Neural cell (in vitro differentiated cells): ENCODE results near the gene SHC2. TPM values are rescaled to one million over a fixed set of nuclear protein-coding genes. Genes with fewer than 3 reads are reported as not detected.

ENCODE experiments used
- H2AFZ ChIP-seq: fragments of 200-600, 300-800 bp; sonication (generic), shearing (Covaris generic); 2 replicates; pipeline ENCODE4 v1.6.0; 2014; ENCODE audit warnings: low read depth, mild to moderate bottlenecking, antibody characterized with exemption, low read length, moderate library complexity
- H3F3A ChIP-seq: fragments of 200-600 bp; shearing (Covaris generic); 2 replicates; pipeline ENCODE4 v1.6.1; 2016; ENCODE audit warnings: mild to moderate bottlenecking, moderate library complexity, mixed read lengths, antibody characterized with exemption, low read length; ENCODE audit not compliant: insufficient read depth, poor library complexity, severe bottlenecking
- H3K27ac ChIP-seq: fragments of 200-600, 300-800 bp; sonication (generic), shearing (Covaris generic); 2 replicates; pipeline ENCODE4 v1.5.1; 2014; ENCODE audit warnings: mild to moderate bottlenecking, low read length, moderate library complexity
- H3K27me3 ChIP-seq: fragments of 300-800, 200-600 bp; sonication (generic), shearing (Covaris generic); 2 replicates; pipeline ENCODE4 v1.6.0; 2014; ENCODE audit warnings: mild to moderate bottlenecking, low read depth, low read length, moderate library complexity; ENCODE audit not compliant: insufficient read depth
- H3K36me3 ChIP-seq: fragments of 300-800, 200-600 bp; sonication (generic), shearing (Covaris generic); 2 replicates; pipeline ENCODE4 v1.5.1; 2014; ENCODE audit warnings: mild to moderate bottlenecking, antibody characterized with exemption, low read length, moderate library complexity; ENCODE audit not compliant: insufficient read depth
- H3K4me2 ChIP-seq: fragments of 300-800, 200-600 bp; sonication (generic), shearing (Covaris generic); 2 replicates; pipeline ENCODE4 v1.6.0; 2014; ENCODE audit warnings: mild to moderate bottlenecking, low read length
- H3K4me3 ChIP-seq: fragments of 300-800, 200-600 bp; sonication (generic), shearing (Covaris generic); 2 replicates; pipeline ENCODE4 v1.5.1; 2014; ENCODE audit warnings: mild to moderate bottlenecking, low read length, moderate library complexity
- H3K79me2 ChIP-seq: fragments of 200-600 bp; shearing (Covaris generic); replicated peaks from 2 replicates; pipeline ENCODE4 v1.6.0; 2014; ENCODE audit warnings: mild to moderate bottlenecking, low read length, moderate library complexity; ENCODE audit not compliant: insufficient read depth
- H3K9ac ChIP-seq: fragments of 300-800, 200-600 bp; sonication (generic), shearing (Covaris generic); 2 replicates; pipeline ENCODE4 v1.6.1; 2016; ENCODE audit warnings: mild to moderate bottlenecking, low read length, mixed read lengths
- H3K9me2 ChIP-seq: fragments of 200-600 bp; shearing (Covaris generic); 2 replicates; pipeline ENCODE4 v1.6.1; 2016; ENCODE audit warnings: mild to moderate bottlenecking, low read length, mixed read lengths; ENCODE audit not compliant: insufficient read depth
- H3K9me3 ChIP-seq: fragments of 200-600, 300-800 bp; sonication (generic), shearing (Covaris generic); 2 replicates; pipeline ENCODE4 v1.6.1; 2016; ENCODE audit warnings: mild to moderate bottlenecking, mixed run types, low read length, moderate library complexity, mixed read lengths
- H4K20me1 ChIP-seq: fragments of 200-600 bp; shearing (Covaris generic); 2 replicates; pipeline ENCODE4 v1.6.1; 2016; ENCODE audit warnings: mild to moderate bottlenecking, mixed run types; ENCODE audit not compliant: insufficient read depth
- EP300 ChIP-seq: fragments of 450-650 bp; conservative IDR thresholded peaks from 2 replicates; pipeline ENCODE4 v1.6.1; 2014; ENCODE audit warnings: antibody characterized with exemption, mild to moderate bottlenecking, moderate library complexity; ENCODE audit not compliant: poor library complexity, severe bottlenecking
- EZH2 ChIP-seq: fragments of 200-600, 300-800 bp; shearing (Covaris generic), sonication (generic); IDR thresholded peaks from 2 replicates; pipeline ENCODE4 v1.6.1; 2014; ENCODE audit warnings: antibody characterized with exemption, low read length, borderline replicate concordance, mild to moderate bottlenecking; ENCODE audit not compliant: insufficient read depth, poor library complexity, severe bottlenecking
- MXI1 ChIP-seq: fragments of 450-650 bp; conservative IDR thresholded peaks from 2 replicates; pipeline ENCODE4 v1.6.1; 2014; ENCODE audit warnings: antibody characterized with exemption, mild to moderate bottlenecking; ENCODE audit not compliant: poor library complexity, severe bottlenecking
- POLR2AphosphoS5 ChIP-seq: IDR thresholded peaks from 2 replicates; pipeline ENCODE4 v1.6.1; 2012
- RAD21 ChIP-seq: fragments of 450-650 bp; conservative IDR thresholded peaks from 2 replicates; pipeline ENCODE4 v1.6.1; 2014; ENCODE audit warnings: antibody characterized with exemption, mild to moderate bottlenecking, moderate library complexity
- SMC3 ChIP-seq: fragments of 450-650 bp; conservative IDR thresholded peaks from 2 replicates; pipeline ENCODE4 v1.6.1; 2014; ENCODE audit warnings: antibody characterized with exemption, mild to moderate bottlenecking, moderate library complexity; ENCODE audit not compliant: poor library complexity
- TAF1 ChIP-seq: IDR thresholded peaks from 2 replicates; pipeline ENCODE4 v1.6.1; 2012; ENCODE audit warnings: low read depth
- polyA plus RNA-seq: library from polyadenylated mRNA; depleted of rRNA; stranded (reverse); fragments of >200 nt; gene quantifications from 2 replicates; pipeline ENCODE4 v1.2.3, GENCODE V29; 2014
- TF ChIP-seq, protein P1 (sequence below): IDR thresholded peaks from 2 replicates; pipeline ENCODE4 v1.6.1; 2012; ENCODE audit warnings: borderline replicate concordance
- TF ChIP-seq, protein P2 (sequence below): fragments of 450-650 bp; IDR thresholded peaks from 2 replicates; pipeline ENCODE4 v1.5.1; 2014; ENCODE audit warnings: antibody characterized with exemption, mild to moderate bottlenecking, moderate library complexity; ENCODE audit not compliant: poor library complexity, severe bottlenecking

The SHC2 gene
- polyA plus RNA-seq, 1 donor from 2014 or later = 75.8 TPM

DNA sequence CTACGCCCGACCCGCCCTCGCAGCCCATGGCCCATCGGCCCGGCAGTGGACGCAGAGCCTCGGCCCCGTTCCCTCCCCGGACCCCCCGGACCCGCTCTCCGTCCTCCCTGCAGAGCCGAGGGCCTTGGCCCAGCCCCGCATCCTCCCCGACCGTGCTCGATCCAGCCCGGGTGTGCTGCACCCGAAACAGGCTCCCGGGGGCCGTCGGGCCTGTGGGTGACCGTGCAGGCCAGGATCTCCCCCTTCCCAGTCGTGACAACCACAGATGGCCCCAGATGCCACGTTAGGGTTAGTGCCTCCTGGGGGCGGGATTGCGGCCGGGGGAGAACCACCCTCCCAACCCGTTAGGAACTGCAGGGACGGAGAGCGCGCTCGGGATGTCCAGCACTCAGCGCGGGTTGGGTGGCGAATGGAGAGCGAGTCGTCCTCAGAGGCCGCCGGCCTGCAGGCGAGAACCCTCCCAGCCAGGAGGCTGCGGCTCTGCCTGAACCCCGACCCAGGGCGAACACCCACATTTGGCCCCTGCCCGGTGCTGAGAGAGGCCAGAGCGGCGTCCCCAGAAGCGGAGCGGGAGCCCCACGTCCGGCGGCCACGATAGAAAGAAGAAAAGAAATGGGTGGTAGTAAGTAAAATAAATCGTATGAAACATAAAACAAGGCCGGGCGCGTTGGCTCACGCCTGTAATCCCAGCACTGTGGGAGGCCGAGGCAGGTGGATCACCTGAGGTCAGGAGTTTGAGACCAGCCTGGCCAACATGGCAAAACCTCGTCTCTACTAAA lies 28.8 kb upstream of the SHC2 start:
- Histone ChIP-seq H4K20me1 (no peaks in the 10 kb centered on the region), H3K4me2 (peak overlapping the region; percentile 80), H3K36me3 (no peaks in the 10 kb centered on the region), H2AFZ (peak overlapping the region; percentile 51), H3K79me2 (no peaks in the 10 kb centered on the region), H3K4me3 (peak overlapping the region; percentile 85), H3K27ac (peak overlapping the region; percentile 57), H3K9ac (peak overlapping the region; percentile 91), H3K9me2 (no peaks in the 10 kb centered on the region), H3K9me3 (no peaks in the 10 kb centered on the region), H3K27me3 (no peaks in the 10 kb centered on the region), H3F3A (no peaks in the 10 kb centered on the region)
- TF ChIP-seq MXI1 (no peak), TAF1 (no peak)

DNA sequence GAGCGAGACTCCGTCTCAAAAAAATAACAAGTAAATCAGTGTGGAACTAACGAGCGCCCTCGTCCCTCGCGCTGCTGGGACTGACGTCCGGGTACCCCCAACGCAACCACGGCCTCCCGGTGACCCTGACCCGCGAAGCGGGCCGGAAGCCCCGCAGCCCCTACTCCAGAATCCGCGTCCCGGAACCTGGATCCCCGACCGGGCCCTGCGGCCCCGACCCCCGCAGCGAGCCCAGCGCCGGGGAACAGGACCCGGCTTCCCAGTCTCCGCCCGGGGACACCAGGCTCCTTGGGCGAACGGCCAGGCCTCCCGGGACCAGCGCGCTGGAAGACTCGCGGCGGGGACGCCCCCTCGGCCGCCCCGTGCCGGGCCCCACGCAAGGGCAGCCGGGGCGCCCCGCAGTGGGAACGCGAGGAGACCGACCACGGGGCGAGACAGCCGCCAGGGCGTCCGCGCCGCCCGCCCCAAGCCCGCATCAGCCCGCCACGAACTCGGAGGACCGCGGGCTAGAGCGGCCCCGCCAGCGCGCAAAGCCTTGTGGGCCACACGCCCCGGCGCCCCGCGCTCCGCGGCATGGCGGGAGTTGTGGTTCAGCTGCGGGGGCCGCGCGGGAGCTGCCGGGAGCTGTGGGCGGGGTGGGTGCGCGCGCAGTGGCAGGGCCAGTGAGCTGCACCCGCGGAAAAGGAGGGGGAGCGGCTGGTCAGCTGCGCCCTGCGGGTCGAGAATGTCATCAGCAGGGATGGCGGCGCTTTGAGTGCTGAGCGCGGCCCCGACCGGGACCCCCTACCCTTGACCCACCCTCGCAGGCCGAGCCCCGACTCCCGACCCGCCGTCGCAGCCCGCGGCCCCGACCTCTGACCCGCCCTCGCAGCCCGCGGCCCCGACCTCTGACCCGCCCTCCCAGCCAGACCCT lies 27.9 kb upstream of the SHC2 start:
- Histone ChIP-seq H3K79me2 (no peaks in the 10 kb centered on the region), H3K27ac (peak overlapping the region; percentile 91), H3K9ac (peak overlapping the region; percentile 91)

More for the DNA sequence above, 27.9 kb upstream of the SHC2 start:
- peak overlapping the region; percentile 21 for H2AFZ ChIP-seq
- H4K20me1 ChIP-seq = no peaks in the 10 kb centered on the region
- no peaks in the 10 kb centered on the region for H3K9me2 ChIP-seq
- H3K9me3 ChIP-seq = no peaks in the 10 kb centered on the region
- peak overlapping the region; percentile 85 for H3K4me3 ChIP-seq
- no peaks in the 10 kb centered on the region for H3K36me3 ChIP-seq
- no peaks in the 10 kb centered on the region for H3K27me3 ChIP-seq
- H3F3A ChIP-seq = no peaks in the 10 kb centered on the region
- TF ChIP-seq RAD21 (peak; percentile 41), EZH2 (no peak), EP300 (peak; percentile 45), SMC3 (no peak), TAF1 (peak; percentile 70), POLR2AphosphoS5 (peak; percentile 96), MXI1 (peak; percentile 82)
- TF ChIP-seq, protein P1, sequence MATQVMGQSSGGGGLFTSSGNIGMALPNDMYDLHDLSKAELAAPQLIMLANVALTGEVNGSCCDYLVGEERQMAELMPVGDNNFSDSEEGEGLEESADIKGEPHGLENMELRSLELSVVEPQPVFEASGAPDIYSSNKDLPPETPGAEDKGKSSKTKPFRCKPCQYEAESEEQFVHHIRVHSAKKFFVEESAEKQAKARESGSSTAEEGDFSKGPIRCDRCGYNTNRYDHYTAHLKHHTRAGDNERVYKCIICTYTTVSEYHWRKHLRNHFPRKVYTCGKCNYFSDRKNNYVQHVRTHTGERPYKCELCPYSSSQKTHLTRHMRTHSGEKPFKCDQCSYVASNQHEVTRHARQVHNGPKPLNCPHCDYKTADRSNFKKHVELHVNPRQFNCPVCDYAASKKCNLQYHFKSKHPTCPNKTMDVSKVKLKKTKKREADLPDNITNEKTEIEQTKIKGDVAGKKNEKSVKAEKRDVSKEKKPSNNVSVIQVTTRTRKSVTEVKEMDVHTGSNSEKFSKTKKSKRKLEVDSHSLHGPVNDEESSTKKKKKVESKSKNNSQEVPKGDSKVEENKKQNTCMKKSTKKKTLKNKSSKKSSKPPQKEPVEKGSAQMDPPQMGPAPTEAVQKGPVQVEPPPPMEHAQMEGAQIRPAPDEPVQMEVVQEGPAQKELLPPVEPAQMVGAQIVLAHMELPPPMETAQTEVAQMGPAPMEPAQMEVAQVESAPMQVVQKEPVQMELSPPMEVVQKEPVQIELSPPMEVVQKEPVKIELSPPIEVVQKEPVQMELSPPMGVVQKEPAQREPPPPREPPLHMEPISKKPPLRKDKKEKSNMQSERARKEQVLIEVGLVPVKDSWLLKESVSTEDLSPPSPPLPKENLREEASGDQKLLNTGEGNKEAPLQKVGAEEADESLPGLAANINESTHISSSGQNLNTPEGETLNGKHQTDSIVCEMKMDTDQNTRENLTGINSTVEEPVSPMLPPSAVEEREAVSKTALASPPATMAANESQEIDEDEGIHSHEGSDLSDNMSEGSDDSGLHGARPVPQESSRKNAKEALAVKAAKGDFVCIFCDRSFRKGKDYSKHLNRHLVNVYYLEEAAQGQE = no peak
- TF ChIP-seq, protein P2, sequence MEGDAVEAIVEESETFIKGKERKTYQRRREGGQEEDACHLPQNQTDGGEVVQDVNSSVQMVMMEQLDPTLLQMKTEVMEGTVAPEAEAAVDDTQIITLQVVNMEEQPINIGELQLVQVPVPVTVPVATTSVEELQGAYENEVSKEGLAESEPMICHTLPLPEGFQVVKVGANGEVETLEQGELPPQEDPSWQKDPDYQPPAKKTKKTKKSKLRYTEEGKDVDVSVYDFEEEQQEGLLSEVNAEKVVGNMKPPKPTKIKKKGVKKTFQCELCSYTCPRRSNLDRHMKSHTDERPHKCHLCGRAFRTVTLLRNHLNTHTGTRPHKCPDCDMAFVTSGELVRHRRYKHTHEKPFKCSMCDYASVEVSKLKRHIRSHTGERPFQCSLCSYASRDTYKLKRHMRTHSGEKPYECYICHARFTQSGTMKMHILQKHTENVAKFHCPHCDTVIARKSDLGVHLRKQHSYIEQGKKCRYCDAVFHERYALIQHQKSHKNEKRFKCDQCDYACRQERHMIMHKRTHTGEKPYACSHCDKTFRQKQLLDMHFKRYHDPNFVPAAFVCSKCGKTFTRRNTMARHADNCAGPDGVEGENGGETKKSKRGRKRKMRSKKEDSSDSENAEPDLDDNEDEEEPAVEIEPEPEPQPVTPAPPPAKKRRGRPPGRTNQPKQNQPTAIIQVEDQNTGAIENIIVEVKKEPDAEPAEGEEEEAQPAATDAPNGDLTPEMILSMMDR = no peak
- H3K4me2 ChIP-seq = peak overlapping the region; percentile 80
